Measurements from ENCODE around the gene PKHD1.

DNA sequence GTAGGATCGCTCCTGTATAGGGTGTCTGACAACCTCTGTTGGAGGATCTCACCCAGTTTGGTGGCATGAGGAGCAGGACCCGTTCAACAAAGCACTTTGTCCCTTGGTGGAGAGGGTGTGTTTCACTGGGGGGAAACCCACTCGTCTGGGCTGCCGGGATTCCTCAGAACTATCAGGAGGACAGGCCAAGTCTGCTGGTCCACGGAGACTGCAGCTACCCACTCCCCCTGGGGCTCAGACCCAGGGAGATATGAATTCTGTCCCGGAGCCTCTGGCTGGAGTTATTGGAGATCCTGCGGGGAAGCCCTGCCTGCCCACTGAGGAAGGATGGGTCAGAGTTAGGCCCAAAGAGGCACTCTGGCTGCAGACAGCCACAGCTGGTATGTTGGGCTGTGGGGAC is 233.1 kb downstream of the PKHD1 start:
- TF ChIP-seq POLR2A (IDR thresholded peaks at IDR 0.05; ENCODE audit: extremely low read depth, insufficient read length) = no peak
- TF ChIP-seq, protein P1, sequence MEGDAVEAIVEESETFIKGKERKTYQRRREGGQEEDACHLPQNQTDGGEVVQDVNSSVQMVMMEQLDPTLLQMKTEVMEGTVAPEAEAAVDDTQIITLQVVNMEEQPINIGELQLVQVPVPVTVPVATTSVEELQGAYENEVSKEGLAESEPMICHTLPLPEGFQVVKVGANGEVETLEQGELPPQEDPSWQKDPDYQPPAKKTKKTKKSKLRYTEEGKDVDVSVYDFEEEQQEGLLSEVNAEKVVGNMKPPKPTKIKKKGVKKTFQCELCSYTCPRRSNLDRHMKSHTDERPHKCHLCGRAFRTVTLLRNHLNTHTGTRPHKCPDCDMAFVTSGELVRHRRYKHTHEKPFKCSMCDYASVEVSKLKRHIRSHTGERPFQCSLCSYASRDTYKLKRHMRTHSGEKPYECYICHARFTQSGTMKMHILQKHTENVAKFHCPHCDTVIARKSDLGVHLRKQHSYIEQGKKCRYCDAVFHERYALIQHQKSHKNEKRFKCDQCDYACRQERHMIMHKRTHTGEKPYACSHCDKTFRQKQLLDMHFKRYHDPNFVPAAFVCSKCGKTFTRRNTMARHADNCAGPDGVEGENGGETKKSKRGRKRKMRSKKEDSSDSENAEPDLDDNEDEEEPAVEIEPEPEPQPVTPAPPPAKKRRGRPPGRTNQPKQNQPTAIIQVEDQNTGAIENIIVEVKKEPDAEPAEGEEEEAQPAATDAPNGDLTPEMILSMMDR (IDR thresholded peaks at IDR 0.05; ENCODE audit: low read depth, low read length) = no peak
- TF ChIP-seq MYC (IDR thresholded peaks at IDR 0.05; ENCODE audit: low read depth, low read length) = no peak
- no peak for TF ChIP-seq MAX (IDR thresholded peaks at IDR 0.05; ENCODE audit: low read depth, low read length)
